ENCODE measurements around the gene CD302. TPM values are rescaled to one million over a fixed set of nuclear protein-coding genes. Genes with fewer than 3 reads are reported as not detected.
A peak's percentile ranks its signal among the peaks of the same experiment; 100 is the strongest.

The CD302 gene
- total and polyA plus RNA-seq, 2 of the 4 experiments (the other 2 are of a cell fraction) = 3.8 to 4.0 TPM

GRCh38 chr2:159736048-159736447, 62.0 kb downstream of the CD302 start:
- no peaks in the 10 kb centered on the region for H3K9me3 ChIP-seq (ENCODE audit: control insufficient read depth, insufficient read depth, low read length)
- no peak overlapping the region for H4K5ac ChIP-seq (ENCODE audit: low read depth, low read length)
- H3K4me3 ChIP-seq (ENCODE audit: insufficient read depth, low read depth, low read length) = no peak overlapping the region
- WGBS, 2 experiments (ENCODE audit: extremely low coverage in 2 of 2, insufficient read length in 1 of 2) = no CpG with 5 or more reads among the region's 3 CpGs
- H4K91ac ChIP-seq (ENCODE audit: insufficient read depth, low read depth, low read length) = no peak overlapping the region
- no peak overlapping the region; the same call in 1 of the 2 replicates for H3K56ac ChIP-seq (ENCODE audit: extremely low read depth, insufficient read depth, low read length)
- H3K4ac ChIP-seq (ENCODE audit: low read depth, low read length) = peak overlapping the region; percentile 40; the same call in 1 of the 2 replicates
- peak overlapping the region; percentile 66 for H2AK9ac ChIP-seq (replicated peaks; ENCODE audit: low read depth, low read length, poor library complexity)
- H3K9me1 ChIP-seq (ENCODE audit: insufficient read depth, low read length) = peaks cover 28% of the 10 kb centered on the region
- H2BK120ac ChIP-seq (ENCODE audit: low read depth, low read length) = no peak overlapping the region
- ChIA-PET CTCF (no interaction called here), POLR2A (ENCODE audit: unreplicated experiment) (no interaction called here)
- peak overlapping the region; percentile 56; the same call in 1 of the 2 replicates for H3K23ac ChIP-seq (ENCODE audit: low read depth, low read length)
- intact Hi-C loops (cut with micrococcal nuclease) = no loop called here
- H2BK15ac ChIP-seq (ENCODE audit: low read depth, low read length) = no peak overlapping the region
- in situ Hi-C loops (cut with MboI; ENCODE audit: low sequenced_read_pairs) = no loop called here
- peak overlapping the region; percentile 72; the same call in 1 of the 2 replicates for H3K14ac ChIP-seq (replicated peaks; ENCODE audit: low read depth, low read length)
- no peak overlapping the region for H3K18ac ChIP-seq (ENCODE audit: low read depth, low read length)
- TF ChIP-seq RAD21 (IDR thresholded peaks at IDR 0.05; ENCODE audit: low read length) (no peak), NFE2L2 (IDR thresholded peaks at IDR 0.05; ENCODE audit: low read depth, low read length) (peak; percentile 83), MAFK (IDR thresholded peaks at IDR 0.05; ENCODE audit: low read depth, low read length) (peak; percentile 56)
- ATAC-seq (ENCODE audit: low read depth) (peak; percentile 22; the same call in 1 of the 2 replicates), DNase-seq (peak; percentile 38)
- H2AK5ac ChIP-seq (ENCODE audit: low read depth, low read length) = peak overlapping the region; percentile 14; the same call in 1 of the 2 replicates
- no TSS peak for BruUV-seq (replicated peaks)
- peak overlapping the region; percentile 66; the same call in 1 of the 2 replicates for H3K27ac ChIP-seq (ENCODE audit: insufficient read depth, low read length)
- dilution Hi-C loops (cut with HindIII; ENCODE audit: low sequenced_read_pairs, unreplicated experiment) = no loop called here
- H4K20me1 ChIP-seq (ENCODE audit: insufficient read depth, low read length) = peaks cover 73% of the 10 kb centered on the region
- no peak overlapping the region for H3K9ac ChIP-seq (ENCODE audit: low read depth, low read length)
- peaks cover 31 to 56% of the 10 kb centered on the region in 2 experiments for H3K79me1 ChIP-seq (ENCODE audit: low read depth in 1 of 2, low read length in 2 of 2)
- no peak overlapping the region for H2AFZ ChIP-seq (replicated peaks; ENCODE audit: low read length, poor library complexity)
- peak overlapping the region; percentile 83 for H2BK5ac ChIP-seq (ENCODE audit: low read depth, low read length, poor library complexity, severe bottlenecking)
- H3K27me3 ChIP-seq (ENCODE audit: control insufficient read depth, insufficient read depth, low read length) = no peaks in the 10 kb centered on the region
- H3K4me1 ChIP-seq (ENCODE audit: control insufficient read depth, insufficient read depth, low read length) = no peaks in the 10 kb centered on the region; the same call in 1 of the 2 replicates
- 0 out of 4 replicates have a peak overlapping the region, but pooled peaks of 1 of the 2 experiments have one; percentile 11 for H4K8ac ChIP-seq (ENCODE audit: low read depth in 2 of 2, low read length in 2 of 2)
- peak overlapping the region; percentile 23; the same call in 1 of the 2 replicates for H3K4me2 ChIP-seq (ENCODE audit: low read depth, low read length)
- H2BK20ac ChIP-seq (ENCODE audit: low read depth, low read length) = no peak overlapping the region
- H3K36me3 ChIP-seq (ENCODE audit: control insufficient read depth, insufficient read depth, low read length) = peaks cover 43% of the 10 kb centered on the region
